ENCODE data around the gene PSMA1.
"Not testable (repeated sequence)": the region's sequence is repeated elsewhere in the genome, so short reads cannot be mapped to it uniquely, and the experiment has no call there.

PSMA1 gene

DNA sequence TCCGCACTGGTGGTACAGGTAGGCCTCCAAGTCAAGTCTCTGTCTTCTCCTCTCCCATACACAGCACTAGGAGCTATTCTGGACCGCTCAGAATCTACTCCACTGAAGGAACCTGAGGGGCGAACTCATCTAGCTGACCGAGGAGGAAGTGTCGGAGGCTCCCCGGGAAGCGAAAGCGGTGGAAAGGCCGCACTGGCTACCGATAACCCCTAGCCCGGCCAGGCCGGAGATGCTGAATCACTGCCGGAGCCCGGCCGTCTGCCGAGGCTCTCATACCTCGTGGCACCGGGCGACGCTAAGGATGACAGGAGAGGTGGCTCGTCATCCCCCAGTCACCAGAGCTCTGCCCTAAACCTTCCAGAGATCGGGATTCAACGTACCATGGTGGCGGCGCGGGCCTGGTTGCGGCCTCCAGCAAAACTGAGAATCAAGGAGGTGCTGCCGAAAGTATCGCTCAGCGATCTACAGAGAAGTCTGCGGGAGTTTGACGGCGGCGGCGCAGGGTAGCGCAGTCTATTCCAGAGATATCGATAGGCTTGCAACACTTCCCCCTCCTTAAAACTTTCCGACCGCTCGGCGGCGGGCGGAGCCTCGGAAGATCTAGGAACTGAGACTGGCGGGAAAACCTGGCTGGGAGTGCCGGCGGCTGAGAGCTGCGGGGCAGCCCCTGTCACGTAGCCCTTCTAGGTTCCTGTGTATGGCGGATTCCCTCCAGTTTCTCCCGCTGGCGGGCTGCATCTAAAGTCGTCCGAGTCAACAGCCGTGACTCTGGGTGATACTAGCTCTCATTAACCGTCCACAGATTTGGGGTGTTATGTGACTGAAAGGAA, at the start of gene PSMA1:
TSS of gene PSMA1 (minus strand) at position 470 of the 830 bp plus-strand sequence. CDS start at position 383, 87 bp downstream.
- peak; percentile 76 to 80 for DNase-seq (ENCODE audit: low read depth in 2 of 2, low spot score in 1 of 2)

DNA sequence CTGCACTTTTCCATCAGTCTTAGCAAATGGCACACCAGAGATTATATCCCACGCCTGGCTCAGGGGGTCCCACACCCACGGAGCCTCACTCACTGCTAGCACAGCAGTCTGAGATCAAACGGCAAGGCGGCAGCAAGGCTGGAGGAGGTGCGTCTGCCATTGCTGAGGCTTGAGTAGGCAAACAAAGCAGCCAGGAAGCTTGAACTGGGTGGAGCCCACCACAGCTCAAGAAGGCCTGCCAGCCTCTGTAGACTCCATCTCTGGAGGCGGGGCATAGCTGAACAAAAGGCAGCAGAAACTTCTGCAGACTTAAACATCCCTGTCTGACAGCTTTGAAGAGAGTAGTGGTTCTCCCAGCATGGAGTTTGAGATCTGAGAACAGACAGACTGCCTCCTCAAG, 49.3 kb upstream of the PSMA1 start:
- DNase-seq (ENCODE audit: low read depth in 2 of 2, low spot score in 1 of 2) = not testable (repeated sequence)

DNA sequence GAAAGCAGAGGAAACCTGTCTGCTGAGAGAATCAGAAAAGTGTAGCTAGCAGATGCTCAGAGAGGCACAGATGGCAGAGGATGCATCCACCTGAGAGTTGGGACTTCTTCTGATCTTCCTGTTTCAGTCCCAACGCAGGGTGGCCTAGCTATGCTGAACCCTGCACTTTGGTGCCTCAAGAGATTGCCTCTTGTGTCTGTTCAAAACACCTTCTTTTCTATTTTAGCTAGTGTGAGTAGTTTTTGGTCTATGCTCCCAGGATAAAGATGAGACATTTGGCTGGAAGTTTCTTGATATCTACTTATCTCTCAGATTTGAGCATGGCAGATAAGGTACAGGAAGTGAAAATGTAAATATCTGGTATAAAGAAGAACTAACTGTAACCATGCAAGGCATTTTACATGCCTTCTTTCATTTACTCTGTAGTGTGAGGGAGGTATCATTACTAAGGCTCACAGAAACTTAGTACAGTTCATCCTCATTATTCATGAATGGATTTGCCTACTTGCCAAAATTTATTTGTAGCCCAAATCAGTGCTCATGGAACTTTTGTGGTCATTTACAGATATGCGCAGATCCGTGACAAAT, 47.0 kb upstream of the PSMA1 start:
- no peak for DNase-seq (ENCODE audit: low read depth in 2 of 2, low spot score in 1 of 2)

DNA sequence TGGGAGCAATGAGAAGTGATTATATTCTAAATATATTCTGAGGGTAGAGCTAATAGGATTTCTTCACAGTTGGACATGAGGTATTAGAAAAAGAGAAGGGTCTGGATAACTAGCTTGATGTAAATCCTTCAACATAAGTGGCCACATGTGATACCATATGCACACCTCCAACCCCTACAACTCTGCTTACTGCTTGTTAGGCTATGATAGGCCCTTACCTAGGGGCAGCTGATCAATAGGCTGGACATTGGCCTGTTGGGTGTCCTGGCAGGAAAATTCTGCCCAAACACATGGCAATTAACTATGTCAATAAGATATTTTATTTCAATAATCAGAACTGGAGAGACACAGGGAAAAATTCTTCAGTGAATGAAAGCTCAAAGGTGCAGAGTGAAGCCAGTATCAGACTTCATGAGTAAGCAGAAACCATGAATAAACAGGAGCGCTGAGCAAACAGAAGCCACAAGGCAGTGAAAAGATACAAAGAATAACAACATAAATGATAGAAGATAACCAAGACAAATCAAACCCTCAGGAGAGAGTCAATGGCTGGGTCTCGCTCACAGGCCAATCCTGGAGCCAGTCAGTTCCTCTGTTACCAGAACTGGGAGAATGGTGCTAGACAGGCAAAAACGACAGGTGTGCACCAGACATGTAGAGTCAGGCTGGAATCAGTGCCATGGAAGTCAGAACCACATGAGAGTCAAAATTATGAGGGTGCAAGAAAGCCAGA, 46.3 kb upstream of the PSMA1 start:
- DNase-seq (ENCODE audit: low read depth in 2 of 2, low spot score in 1 of 2) = no peak

DNA sequence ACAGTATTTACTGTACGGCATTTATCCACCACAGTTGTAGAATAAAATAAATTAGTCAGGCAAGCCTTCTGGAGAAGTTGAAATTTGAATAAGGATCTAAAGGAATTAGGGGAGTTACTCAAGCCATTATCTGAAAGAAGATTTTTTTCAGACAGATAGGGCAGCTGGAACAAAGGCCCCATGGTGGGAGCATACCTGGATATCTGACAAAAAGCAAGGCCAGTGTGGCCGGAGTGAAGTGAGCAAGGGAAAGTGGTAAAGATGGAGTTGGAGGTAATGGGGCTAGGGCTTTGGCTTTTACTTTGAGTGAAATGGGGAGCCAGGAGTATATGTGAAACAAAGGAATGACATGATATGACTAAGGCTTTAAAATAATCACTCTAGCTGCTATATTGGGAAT, 45.7 kb upstream of the PSMA1 start:
- DNase-seq (ENCODE audit: low read depth in 2 of 2, low spot score in 1 of 2) = no peak

DNA sequence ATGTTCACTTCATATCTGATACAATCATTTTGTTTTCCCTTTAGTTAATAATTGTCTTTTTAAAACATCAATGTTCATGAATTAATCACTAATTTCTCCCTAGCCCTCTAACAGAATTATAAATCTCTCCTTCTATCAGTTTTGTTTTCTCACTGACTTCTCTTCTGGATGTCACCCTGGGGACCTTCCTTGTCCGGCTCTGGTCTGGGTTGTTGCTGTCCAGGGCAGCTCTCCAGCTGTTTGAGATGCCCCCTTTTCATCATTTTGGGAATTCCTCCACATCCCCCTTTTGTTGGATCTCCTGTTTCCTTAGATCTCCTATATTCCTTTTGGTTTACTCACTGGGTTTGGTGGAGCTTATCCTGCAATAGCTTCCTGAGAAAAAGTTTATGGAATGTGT, 35.6 kb upstream of the PSMA1 start:
- no peak for DNase-seq (ENCODE audit: low read depth in 2 of 2, low spot score in 1 of 2)

DNA sequence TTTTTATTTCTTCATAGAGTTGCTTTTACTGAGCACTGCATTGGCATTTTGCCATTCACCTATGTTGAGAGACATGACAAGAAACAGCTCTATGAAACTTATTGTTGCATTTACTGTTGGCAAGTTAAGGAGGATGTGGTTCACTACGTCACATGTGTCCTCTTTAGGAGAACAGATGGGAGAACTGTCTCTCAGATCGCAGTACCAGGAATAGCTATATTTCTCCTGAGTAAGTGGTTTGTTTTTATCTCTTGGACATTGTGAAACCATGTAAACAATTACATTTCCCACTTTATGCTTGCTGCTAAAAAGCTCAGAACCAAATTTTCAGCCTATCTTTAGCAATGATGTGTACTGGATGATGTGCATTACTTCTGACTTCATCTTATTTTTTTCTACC, 34.8 kb upstream of the PSMA1 start:
- DNase-seq (ENCODE audit: low read depth in 2 of 2, low spot score in 1 of 2) = no peak

DNA sequence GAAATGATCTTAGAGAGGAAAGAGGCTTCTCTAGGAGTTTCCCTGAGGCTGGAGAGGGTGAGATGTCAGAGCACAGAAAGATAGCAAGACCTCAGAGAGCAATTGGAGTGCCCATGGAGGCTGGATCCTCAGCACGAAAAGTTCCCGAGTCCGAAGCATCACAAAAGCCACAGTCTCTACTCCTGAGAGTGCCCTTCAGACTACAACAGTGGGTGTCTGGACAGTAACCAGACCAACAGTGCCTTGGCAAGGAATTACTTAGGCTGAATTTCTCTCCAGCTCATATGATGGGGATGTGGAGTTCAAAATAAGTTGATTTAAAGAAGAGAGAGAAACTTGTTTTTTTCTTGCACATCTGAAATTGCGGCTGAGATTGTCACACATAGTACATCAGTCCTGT, 31.9 kb upstream of the PSMA1 start:
- DNase-seq (ENCODE audit: low read depth in 2 of 2, low spot score in 1 of 2) = no peak

DNA sequence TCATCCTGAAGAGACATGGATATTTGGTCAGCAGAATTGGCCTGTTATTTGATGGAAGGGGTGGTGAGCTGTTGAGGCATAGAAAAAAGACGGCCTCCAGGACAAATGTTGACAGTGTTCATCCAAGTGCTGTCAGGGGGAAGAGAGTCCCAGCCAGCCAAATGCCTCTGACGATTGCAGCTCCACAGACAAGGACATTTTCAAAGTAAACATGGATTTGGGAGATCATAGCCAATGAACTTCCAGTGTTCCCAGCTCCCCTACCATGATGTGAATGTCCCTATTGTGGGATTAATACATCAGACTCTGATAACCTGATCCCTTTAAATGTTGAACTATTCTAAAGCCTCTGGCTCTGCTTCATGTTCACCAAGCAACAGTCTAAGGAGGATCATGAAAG, 31.2 kb upstream of the PSMA1 start:
- DNase-seq (ENCODE audit: low read depth in 2 of 2, low spot score in 1 of 2) = no peak

DNA sequence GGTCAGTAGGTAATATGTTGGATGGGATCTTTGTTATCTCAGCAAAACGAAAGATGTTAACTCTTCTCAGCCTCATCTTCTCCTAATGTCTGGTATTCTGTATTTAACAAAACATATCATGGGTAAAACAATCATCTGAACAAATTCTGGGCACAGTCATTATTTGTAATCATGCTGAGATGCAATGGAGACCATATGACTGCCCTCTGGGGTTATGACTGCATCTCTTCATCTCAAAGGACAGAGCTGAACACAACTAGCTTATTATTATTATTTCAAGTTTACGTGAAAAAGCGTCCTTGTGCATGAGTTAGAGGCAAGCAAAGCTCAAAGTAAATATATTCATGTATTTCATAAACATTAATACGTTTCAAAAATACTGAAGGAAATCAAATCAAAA, 29.7 kb upstream of the PSMA1 start:
- DNase-seq (ENCODE audit: low read depth in 2 of 2, low spot score in 1 of 2) = no peak

DNA sequence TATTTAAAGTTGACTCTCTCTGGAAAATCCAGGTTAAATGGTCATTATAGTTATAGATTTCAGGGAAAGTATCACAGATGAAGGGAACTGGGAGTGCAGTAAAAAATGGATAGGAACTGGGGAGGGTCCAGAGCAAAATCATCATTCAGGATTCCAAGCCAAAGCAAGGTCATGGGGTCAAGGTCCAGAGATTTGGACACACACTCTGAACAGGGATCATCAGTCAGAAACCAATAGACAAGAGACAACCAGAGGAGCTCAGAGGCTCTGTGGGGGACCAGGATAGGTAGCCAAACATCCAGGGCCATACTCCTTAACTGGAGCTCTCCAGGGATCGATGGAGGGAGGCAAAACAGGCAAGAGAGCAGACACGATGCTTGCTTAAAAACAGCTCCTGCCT, 27.3 kb upstream of the PSMA1 start:
- no peak for DNase-seq (ENCODE audit: low read depth in 2 of 2, low spot score in 1 of 2)

DNA sequence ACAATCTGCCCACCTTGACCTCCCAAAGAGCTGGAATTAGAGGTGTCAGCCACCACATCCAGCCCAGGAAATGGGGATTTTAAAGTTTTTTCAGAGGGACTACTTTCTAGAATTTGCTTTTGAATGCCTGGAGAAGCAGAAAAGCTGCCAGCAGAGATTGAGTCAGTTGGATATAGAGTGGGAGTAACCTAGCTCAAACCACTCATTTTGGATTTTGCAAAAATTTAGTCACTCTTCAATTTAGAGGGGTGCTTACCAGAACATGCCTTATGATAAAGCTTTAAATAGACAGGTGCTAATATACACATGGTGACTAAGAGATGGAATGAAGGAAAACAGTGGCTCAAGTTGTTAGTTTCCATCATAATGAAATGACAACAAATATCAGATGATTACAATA, 26.5 kb upstream of the PSMA1 start:
- DNase-seq (ENCODE audit: low read depth in 2 of 2, low spot score in 1 of 2) = no peak

DNA sequence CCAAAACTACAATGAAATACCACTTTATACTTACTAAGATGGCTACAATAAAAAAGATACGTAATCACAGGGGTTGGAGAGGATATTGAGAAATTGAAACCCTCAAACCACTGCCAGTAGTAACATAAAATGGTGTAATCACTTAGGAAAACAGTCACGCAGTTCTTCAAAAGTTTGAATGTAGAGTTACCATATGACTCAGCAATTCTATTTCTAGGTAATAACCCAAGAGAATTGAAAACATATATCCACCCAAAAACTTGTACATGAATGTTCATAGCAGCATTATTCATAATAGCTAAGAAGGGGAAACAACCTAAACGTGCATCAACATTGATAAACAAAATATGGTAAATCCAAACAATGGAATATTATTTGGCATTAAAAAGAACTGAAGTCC, 24.4 kb upstream of the PSMA1 start:
- DNase-seq (ENCODE audit: low read depth in 2 of 2, low spot score in 1 of 2) = no peak

DNA sequence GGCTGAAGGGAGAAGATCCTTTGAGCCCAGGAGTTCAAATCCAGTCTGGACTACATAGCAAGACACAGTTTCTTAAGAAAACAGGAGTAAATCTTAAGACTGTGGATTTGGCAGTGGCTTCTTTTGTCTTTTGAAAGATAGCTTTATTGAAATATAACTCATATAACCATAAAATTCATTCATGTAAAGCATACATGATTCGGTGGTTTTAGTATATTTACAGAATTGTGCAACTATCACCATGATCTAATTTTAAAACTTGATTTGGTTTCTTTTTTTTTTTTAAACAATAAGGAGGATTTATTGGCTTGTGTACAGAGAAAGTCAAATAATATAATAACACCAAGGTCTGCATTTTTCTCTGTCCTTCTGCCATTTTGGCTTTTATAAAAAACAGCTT, 23.1 kb upstream of the PSMA1 start:
- no peak for DNase-seq (ENCODE audit: low read depth in 2 of 2, low spot score in 1 of 2)

DNA sequence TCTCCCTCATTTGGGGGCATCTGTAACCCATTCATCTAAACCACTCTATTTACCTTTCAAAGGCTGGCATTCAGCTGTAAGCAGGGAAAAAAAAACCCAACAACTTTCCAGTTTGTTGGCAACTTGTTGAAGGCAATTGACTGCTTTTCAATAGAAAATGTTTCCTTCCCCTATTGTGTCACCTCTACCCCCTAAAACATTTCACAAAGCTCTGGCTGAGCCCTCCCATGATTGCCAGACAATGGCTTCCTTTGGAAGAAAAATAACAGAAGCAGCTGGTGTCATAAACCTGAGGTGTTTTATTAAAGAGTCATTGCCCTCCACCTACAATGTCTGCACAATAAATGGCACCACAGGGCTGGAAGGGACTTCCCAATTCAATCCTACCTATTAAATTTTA, 22.1 kb upstream of the PSMA1 start:
- no peak for DNase-seq (ENCODE audit: low read depth in 2 of 2, low spot score in 1 of 2)

DNA sequence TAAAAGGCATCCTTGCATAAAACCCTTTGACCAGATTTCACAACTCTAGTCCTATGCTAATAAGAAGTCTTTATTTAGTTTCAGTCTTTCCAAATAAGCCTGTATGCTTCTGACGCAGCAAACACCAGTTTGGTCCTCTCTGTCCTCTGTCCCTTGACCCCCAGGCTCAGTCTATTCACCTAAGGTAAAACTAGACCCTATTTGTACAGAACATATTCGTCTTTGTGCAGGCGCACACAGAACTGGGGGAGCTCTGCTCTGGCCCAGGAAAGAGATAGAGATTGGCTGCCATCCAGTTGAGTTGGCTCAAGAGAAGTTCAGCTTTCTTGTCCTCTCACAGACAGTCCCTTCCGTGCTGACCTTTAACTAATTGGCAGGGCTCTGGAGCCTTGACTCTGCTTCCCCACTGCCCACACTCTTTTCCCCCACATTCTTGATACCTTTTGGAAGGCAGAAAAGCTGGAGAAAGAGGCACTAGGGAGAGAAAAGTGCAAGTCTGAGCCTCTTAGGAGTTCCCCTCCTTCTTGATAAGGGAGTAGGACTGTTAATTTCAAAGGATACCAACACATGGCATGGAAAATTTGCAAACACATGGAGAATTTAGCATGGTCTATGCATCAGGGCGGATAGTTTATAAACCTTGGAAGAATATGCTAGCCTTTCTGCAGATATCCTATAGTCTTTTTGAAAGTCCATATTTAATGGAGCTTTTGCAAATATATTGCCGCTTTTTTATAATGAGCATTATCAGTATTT, 21.2 kb upstream of the PSMA1 start:
- no peak for DNase-seq (ENCODE audit: low read depth in 2 of 2, low spot score in 1 of 2)

DNA sequence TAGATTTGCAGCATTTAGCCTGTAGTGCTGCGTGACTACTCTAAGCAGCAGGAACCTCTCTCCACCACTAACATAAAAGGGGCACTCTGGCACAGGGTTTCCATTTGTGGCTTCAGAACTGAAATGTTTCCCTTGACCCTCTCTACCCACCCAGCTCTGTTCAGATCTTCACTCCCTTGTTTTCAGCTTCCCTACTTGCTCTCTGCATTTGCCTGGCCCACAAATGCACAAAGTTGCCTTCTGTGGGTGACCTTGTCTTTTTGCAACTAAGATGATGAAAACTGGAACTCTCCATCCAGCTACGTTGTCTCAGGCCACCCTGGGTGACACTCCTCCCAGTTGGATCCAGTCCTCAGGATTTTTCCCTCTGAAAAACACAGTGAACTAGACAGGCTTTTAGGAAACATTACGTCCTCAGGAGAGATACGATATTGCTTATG, 19.8 kb upstream of the PSMA1 start:
- no peak for DNase-seq (ENCODE audit: low read depth in 2 of 2, low spot score in 1 of 2)

DNA sequence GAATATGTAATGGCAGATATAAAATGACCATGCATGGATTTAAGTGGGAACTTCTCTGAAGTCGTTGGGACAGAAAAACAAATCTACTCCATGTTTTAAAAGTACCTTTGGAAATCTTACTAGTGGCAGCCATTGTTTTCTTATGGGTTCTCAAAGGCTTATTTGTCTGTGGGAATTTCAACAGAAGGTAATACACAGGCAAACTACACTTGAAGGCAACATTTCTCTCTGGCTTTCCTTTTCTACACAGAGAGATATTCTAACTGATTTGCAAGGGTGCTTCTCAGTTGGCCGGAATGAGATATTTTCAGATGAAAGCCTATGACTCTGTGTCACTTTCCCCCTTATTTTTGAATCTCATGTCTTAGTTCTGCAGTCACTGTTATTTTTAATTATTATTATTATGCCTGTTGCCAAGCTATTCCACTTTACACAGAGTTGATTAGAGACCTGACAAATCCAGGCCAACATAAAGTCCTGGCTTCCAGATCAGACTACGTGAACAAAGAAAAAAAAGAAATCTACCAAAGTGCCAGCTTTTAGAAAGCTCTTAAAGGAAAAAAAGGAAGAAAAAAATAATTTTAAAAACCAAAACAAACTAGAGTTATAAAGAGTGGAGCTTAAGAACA, 18.9 kb upstream of the PSMA1 start:
- DNase-seq (ENCODE audit: low read depth in 2 of 2, low spot score in 1 of 2) = no peak

DNA sequence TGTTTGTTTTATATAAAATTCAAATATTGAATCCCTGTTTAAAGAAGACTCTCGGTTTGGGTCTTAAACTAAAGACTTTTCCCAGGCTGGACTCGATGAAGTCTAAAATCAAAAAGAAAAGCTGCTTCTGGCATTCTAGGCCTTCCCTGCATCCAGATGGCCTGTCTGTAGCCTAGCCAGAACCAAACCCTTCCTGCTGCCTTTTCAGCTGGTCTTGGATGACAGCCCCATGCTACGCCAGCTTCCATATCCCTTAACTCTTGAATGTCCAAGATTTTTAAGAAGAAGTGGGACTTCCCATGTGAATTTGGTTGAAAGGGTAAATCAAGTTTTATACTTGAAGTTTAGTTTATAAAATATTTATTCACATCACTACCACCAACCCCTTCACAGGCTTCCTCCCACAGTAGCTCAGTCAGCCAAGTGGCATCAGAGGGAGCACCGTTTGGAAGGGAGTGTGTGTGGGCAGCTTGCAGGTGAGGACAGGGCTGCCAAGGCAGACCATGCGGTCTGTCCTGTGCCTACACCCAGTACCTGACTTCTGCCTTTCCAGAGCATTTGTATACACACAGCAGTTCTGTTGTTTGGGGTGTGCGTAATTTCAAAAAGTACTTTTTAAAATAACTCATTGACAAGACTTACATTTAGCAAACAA, 18.2 kb upstream of the PSMA1 start:
- DNase-seq (ENCODE audit: low read depth in 2 of 2, low spot score in 1 of 2) = no peak

DNA sequence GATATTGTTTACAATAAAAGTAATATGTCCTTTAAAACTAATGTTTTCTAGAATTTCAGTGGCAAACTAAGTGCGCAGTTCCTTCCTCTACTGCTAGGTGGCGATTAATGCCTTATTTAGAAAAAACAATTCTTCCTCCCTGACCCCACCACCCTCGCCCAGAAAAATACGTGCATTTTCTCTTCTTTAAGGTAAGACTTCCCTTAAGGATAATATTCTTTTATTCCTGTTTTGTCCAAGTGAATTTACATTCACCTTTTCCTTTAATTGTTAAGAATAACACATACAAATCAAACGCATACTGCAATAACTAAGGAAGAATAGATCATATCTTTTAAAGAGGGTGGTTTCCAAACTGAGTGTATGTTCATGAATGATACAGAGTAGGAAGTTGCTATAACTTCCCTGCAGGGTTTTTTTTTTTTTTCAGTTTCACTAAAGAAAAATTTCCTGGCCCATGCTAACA, 17.0 kb upstream of the PSMA1 start:
- peak in 1 of 2 donors; percentile 10 for DNase-seq (ENCODE audit: low read depth in 2 of 2, low spot score in 1 of 2)
